Activated CD8-positive, alpha-beta T cell treated with anti-CD3 and anti-CD28 coated beads for 36 hours (primary cell): ENCODE results near the gene KCNJ12. TPM values are rescaled to one million over a fixed set of nuclear protein-coding genes. Genes with fewer than 3 reads are reported as not detected.
"Not testable (repeated sequence)": the region's sequence is repeated elsewhere in the genome, so short reads cannot be mapped to it uniquely, and the experiment has no call there.

Source experiments
- ATAC-seq: fragments of 200-7000 bp; cut with Tn5 transposase; one replicate; pipeline ENCODE4 v1.10.0; 2021; ENCODE audit warnings: mild to moderate bottlenecking, moderate library complexity
- CTCF ChIA-PET: fragments of 350-600 bp; sonication (Branson Sonifier 250); formaldehyde crosslinking; loops from one replicate; lab custom pipeline; 2021; ENCODE audit warnings: antibody characterized with exemption; lab: Charles Lee
- POLR2A ChIA-PET: fragments of 350-600 bp; sonication (Branson Sonifier 250); formaldehyde crosslinking; loops from one replicate; lab custom pipeline; 2021; ENCODE audit warnings: antibody characterized with exemption; lab: Charles Lee
- DNase-seq: peaks from one replicate; pipeline ENCODE4 v3.0.0-alpha.2; 2020
- H3K27ac Mint-ChIP-seq: one replicate; pipeline ENCODE4 v1.8.0; 2021; ENCODE audit warnings: mild to moderate bottlenecking, mixed read lengths
- H3K27me3 Mint-ChIP-seq: one replicate; pipeline ENCODE4 v1.8.0; 2021; ENCODE audit warnings: mixed read lengths
- H3K36me3 Mint-ChIP-seq: one replicate; pipeline ENCODE4 v1.8.0; 2021; ENCODE audit warnings: low read depth, mixed read lengths
- H3K4me1 Mint-ChIP-seq: one replicate; pipeline ENCODE4 v1.8.0; 2021; ENCODE audit warnings: low read depth, mixed read lengths
- H3K4me3 Mint-ChIP-seq: one replicate; pipeline ENCODE4 v1.8.0; 2021; ENCODE audit warnings: mild to moderate bottlenecking, moderate library complexity, mixed read lengths
- H3K9me3 Mint-ChIP-seq: one replicate; pipeline ENCODE4 v1.8.0; 2021; ENCODE audit warnings: mixed read lengths
- CTCF ChIP-seq: fragments of 200-600 bp; IDR thresholded peaks from one replicate; pipeline ENCODE4 v1.8.0; 2022; ENCODE audit warnings: antibody characterized with exemption, mild to moderate bottlenecking
- intact Hi-C: fragments of 100-400 bp; cut with micrococcal nuclease; formaldehyde crosslinking; loops from one replicate; pipeline ENCODE4 v1.10.0; 2022
- total RNA-seq, 2 experiments: library from RNA; stranded (reverse); gene quantifications; one replicate each; pipeline ENCODE4 v1.2.3, GENCODE V29; 2021

Gene KCNJ12
- not detected for total RNA-seq

DNA sequence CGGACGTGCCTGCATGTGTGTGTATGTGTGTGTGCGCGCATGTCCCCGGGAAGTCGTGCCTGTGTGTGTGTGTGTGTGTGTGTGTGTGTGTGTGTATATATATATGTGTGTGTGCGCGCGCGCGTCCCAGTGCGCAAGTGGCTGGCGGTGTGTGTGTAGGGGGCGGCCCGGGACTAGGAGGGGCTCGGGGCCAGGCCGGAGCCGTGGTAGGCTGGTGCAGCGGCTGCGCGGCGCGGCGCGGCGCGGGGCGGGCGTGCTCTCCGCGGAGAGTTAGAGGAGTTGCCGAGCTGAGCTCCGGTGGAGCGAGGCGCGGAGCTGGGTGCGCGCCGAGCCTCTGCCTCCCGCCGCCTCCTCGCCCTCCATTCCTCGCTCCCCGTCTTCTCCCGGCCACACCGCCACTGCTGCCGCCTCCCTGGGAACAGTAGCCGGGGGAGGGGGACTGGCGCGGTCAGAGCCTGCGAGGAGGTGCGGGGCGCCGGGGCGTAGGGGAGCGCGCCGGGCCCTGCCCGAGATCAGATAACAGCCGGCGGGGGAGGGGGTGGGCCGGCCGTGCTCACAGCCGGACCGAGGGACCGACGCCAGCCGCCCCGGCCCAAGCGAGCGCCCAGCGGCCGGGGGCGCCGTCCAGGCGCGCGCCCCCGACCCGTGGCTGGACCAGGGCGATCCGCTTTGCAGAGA lies at the start of gene KCNJ12:
TSS of gene KCNJ12 (plus strand) at position 277 of the 678 bp plus-strand sequence. CDS start 38,986 bp downstream, outside the sequence.
- ChIA-PET CTCF (no interaction called here), POLR2A (interaction anchor here (1.4 kb wide), 1 partner anchor 16 kb away, joined by 3 read pairs; no protein-coding TSS in a partner anchor)
- Mint-ChIP-seq H3K4me3 (no peak within 1 kb of the TSS), H3K27me3 (peaks cover 26% of the 10 kb centered on the region), H3K9me3 (no peaks in the 10 kb centered on the region), H3K36me3 (no peaks in the 10 kb centered on the region), H3K4me1 (peaks cover 9% of the 10 kb centered on the region), H3K27ac (no peak within 1 kb of the TSS)
- TF ChIP-seq CTCF = no peak
- intact Hi-C loops = no loop called here
- DNase-seq (peak; percentile 11), ATAC-seq (peak; percentile 23)

DNA sequence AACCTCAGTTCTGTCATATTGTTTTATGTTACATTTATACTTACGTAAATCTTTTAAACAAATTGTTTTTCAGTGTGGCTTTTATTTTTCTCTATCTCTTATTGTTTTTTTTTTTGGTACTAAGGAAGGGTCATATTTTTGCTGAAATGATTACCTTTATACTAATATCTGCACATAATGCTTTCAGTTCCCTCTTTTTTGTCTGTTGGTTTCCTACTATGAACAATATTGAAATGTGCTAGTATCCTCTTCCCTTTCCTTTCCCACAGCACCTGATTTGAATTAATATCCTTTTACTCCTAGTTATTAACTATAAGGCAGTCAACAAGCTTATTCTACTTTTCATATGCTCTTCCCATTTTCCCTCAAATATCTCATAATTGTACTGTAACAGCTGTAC lies 48.2 kb upstream of the KCNJ12 start:
- H3K9me3 Mint-ChIP-seq, DNase-seq, intact Hi-C loops, H3K4me1 Mint-ChIP-seq, H3K4me3 Mint-ChIP-seq, H3K27me3 Mint-ChIP-seq, H3K36me3 Mint-ChIP-seq, ATAC-seq, CTCF ChIA-PET, POLR2A ChIA-PET, H3K27ac Mint-ChIP-seq: not testable (repeated sequence)

GRCh38 chr17:21328778-21329177 lies 47.4 kb upstream of the KCNJ12 start:
- H3K4me1 Mint-ChIP-seq, CTCF ChIA-PET, H3K36me3 Mint-ChIP-seq, POLR2A ChIA-PET, intact Hi-C loops, ATAC-seq, H3K27ac Mint-ChIP-seq, H3K9me3 Mint-ChIP-seq, H3K27me3 Mint-ChIP-seq, H3K4me3 Mint-ChIP-seq, DNase-seq: not testable (repeated sequence)

GRCh38 chr17:21330436-21331160 lies 45.6 kb upstream of the KCNJ12 start:
- Mint-ChIP-seq H3K4me1 (no peaks in the 10 kb centered on the region), H3K36me3 (no peaks in the 10 kb centered on the region), H3K9me3 (peaks cover 4% of the 10 kb centered on the region), H3K27me3 (peaks cover 4% of the 10 kb centered on the region), H3K4me3 (no peak overlapping the region), H3K27ac (no peak overlapping the region)
- no peak for TF ChIP-seq CTCF
- DNase-seq (no peak), ATAC-seq (no peak)
- intact Hi-C loops = no loop called here
- ChIA-PET CTCF (no interaction called here), POLR2A (no interaction called here)

- CTCF ChIA-PET, H3K4me3 Mint-ChIP-seq, H3K27ac Mint-ChIP-seq, H3K4me1 Mint-ChIP-seq, H3K27me3 Mint-ChIP-seq, intact Hi-C loops, ATAC-seq, DNase-seq, H3K9me3 Mint-ChIP-seq, POLR2A ChIA-PET, H3K36me3 Mint-ChIP-seq: not testable (repeated sequence)
Measured at GRCh38 chr17:21336541-21337294, 39.4 kb upstream of the KCNJ12 start.

- H3K36me3 Mint-ChIP-seq, POLR2A ChIA-PET, H3K4me3 Mint-ChIP-seq, H3K9me3 Mint-ChIP-seq, CTCF ChIA-PET, H3K27ac Mint-ChIP-seq, H3K4me1 Mint-ChIP-seq, DNase-seq, H3K27me3 Mint-ChIP-seq, intact Hi-C loops, ATAC-seq: not testable (repeated sequence)
Measured at GRCh38 chr17:21337981-21338625, 38.1 kb upstream of the KCNJ12 start.
